Measurements from ENCODE around the gene NEDD9. TPM values are rescaled to one million over a fixed set of nuclear protein-coding genes. Genes with fewer than 3 reads are reported as not detected.
A peak's percentile ranks its signal among the peaks of the same experiment; 100 is the strongest.

Gene NEDD9
- total and polyA plus RNA-seq, 2 of the 13 experiments (the other 11 are each of a cell fraction or from before 2014, with no cell fraction given), result 27.1 to 389 TPM

- TF ChIP-seq, protein P1, sequence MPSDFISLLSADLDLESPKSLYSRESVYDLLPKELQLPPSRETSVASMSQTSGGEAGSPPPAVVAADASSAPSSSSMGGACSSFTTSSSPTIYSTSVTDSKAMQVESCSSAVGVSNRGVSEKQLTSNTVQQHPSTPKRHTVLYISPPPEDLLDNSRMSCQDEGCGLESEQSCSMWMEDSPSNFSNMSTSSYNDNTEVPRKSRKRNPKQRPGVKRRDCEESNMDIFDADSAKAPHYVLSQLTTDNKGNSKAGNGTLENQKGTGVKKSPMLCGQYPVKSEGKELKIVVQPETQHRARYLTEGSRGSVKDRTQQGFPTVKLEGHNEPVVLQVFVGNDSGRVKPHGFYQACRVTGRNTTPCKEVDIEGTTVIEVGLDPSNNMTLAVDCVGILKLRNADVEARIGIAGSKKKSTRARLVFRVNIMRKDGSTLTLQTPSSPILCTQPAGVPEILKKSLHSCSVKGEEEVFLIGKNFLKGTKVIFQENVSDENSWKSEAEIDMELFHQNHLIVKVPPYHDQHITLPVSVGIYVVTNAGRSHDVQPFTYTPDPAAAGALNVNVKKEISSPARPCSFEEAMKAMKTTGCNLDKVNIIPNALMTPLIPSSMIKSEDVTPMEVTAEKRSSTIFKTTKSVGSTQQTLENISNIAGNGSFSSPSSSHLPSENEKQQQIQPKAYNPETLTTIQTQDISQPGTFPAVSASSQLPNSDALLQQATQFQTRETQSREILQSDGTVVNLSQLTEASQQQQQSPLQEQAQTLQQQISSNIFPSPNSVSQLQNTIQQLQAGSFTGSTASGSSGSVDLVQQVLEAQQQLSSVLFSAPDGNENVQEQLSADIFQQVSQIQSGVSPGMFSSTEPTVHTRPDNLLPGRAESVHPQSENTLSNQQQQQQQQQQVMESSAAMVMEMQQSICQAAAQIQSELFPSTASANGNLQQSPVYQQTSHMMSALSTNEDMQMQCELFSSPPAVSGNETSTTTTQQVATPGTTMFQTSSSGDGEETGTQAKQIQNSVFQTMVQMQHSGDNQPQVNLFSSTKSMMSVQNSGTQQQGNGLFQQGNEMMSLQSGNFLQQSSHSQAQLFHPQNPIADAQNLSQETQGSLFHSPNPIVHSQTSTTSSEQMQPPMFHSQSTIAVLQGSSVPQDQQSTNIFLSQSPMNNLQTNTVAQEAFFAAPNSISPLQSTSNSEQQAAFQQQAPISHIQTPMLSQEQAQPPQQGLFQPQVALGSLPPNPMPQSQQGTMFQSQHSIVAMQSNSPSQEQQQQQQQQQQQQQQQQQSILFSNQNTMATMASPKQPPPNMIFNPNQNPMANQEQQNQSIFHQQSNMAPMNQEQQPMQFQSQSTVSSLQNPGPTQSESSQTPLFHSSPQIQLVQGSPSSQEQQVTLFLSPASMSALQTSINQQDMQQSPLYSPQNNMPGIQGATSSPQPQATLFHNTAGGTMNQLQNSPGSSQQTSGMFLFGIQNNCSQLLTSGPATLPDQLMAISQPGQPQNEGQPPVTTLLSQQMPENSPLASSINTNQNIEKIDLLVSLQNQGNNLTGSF (CRISPR knock-in tag; IDR thresholded peaks at IDR 0.05), result no peak
- TF ChIP-seq, protein P2, sequence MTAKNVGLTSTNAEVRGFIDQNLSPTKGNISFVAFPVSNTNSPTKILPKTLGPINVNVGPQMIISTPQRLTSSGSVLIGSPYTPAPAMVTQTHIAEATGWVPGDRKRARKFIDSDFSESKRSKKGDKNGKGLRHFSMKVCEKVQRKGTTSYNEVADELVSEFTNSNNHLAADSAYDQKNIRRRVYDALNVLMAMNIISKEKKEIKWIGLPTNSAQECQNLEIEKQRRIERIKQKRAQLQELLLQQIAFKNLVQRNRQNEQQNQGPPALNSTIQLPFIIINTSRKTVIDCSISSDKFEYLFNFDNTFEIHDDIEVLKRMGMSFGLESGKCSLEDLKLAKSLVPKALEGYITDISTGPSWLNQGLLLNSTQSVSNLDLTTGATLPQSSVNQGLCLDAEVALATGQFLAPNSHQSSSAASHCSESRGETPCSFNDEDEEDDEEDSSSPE (CRISPR knock-in tag; IDR thresholded peaks at IDR 0.05), result no peak; the same call in 1 of the 2 replicates
- TF ChIP-seq MYNN (CRISPR knock-in tag; IDR thresholded peaks at IDR 0.05; ENCODE audit: low read depth) (peak; percentile 15; the same call in 1 of the 2 replicates), ZNF513 (CRISPR knock-in tag; conservative IDR thresholded peaks at IDR 0.05) (no peak), YEATS2 (CRISPR knock-in tag; IDR thresholded peaks at IDR 0.05; ENCODE audit: borderline replicate concordance) (peak; percentile 55; the same call in 1 of the 2 replicates), NKX3-1 (CRISPR knock-in tag; IDR thresholded peaks at IDR 0.05) (peak; percentile 64; the same call in 1 of the 2 replicates), SMARCE1 (IDR thresholded peaks at IDR 0.05; ENCODE audit: borderline replicate concordance) (no peak), ZNF703 (CRISPR knock-in tag; IDR thresholded peaks at IDR 0.05; ENCODE audit: borderline replicate concordance) (no peak), ZNF883 (CRISPR knock-in tag; IDR thresholded peaks at IDR 0.05; ENCODE audit: not compliant biosample characterization) (no peak), HNRNPL (IDR thresholded peaks at IDR 0.05; ENCODE audit: low read depth, low read length) (no peak), HES4 (CRISPR knock-in tag; IDR thresholded peaks at IDR 0.05; ENCODE audit: borderline replicate concordance) (no peak), ZFX (CRISPR knock-in tag; IDR thresholded peaks at IDR 0.05; ENCODE audit: low read depth) (peak; percentile 70; the same call in 1 of the 2 replicates), ZBTB21 (CRISPR knock-in tag; IDR thresholded peaks at IDR 0.05) (peak; percentile 81; the same call in 1 of the 2 replicates), NBN (conservative IDR thresholded peaks at IDR 0.05) (no peak), FOXA3 (CRISPR knock-in tag; IDR thresholded peaks at IDR 0.05) (peak; percentile 81), KMT2A (CRISPR knock-in tag; IDR thresholded peaks at IDR 0.05) (peak; percentile 38; the same call in 1 of the 2 replicates), ARHGAP35 (CRISPR knock-in tag; IDR thresholded peaks at IDR 0.05; ENCODE audit: borderline replicate concordance) (no peak)
- TF ChIP-seq, protein P3, sequence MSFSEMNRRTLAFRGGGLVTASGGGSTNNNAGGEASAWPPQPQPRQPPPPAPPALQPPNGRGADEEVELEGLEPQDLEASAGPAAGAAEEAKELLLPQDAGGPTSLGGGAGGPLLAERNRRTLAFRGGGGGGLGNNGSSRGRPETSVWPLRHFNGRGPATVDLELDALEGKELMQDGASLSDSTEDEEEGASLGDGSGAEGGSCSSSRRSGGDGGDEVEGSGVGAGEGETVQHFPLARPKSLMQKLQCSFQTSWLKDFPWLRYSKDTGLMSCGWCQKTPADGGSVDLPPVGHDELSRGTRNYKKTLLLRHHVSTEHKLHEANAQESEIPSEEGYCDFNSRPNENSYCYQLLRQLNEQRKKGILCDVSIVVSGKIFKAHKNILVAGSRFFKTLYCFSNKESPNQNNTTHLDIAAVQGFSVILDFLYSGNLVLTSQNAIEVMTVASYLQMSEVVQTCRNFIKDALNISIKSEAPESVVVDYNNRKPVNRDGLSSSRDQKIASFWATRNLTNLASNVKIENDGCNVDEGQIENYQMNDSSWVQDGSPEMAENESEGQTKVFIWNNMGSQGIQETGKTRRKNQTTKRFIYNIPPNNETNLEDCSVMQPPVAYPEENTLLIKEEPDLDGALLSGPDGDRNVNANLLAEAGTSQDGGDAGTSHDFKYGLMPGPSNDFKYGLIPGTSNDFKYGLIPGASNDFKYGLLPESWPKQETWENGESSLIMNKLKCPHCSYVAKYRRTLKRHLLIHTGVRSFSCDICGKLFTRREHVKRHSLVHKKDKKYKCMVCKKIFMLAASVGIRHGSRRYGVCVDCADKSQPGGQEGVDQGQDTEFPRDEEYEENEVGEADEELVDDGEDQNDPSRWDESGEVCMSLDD (CRISPR knock-in tag; IDR thresholded peaks at IDR 0.05; ENCODE audit: borderline replicate concordance), result no peak; the same call in 1 of the 2 replicates
Measured at GRCh38 chr6:11218538-11219399, 13.7 kb downstream of the NEDD9 start (continued).

All from HepG2 (cell line).